ENCODE measurements around the gene ITSN1. TPM values are rescaled to one million over a fixed set of nuclear protein-coding genes. Genes with fewer than 3 reads are reported as not detected.
A peak's percentile ranks its signal among the peaks of the same experiment; 100 is the strongest.

The ITSN1 gene
- total RNA-seq, 1 experiment from 2014 or later, result 42.6 TPM

- ChIA-PET POLR2A (interaction anchor here (0.6 to 1.9 kb wide), 10 partner anchors 14 to 128 kb away, joined by 3 to 5 read pairs (median 3); partner anchors contain the start of genes MRPS6 and SLC5A3), CTCF (interaction anchor here (1.0 to 2.8 kb wide), 2 partner anchors 21 to 415 kb away, joined by 3 to 11 read pairs; no protein-coding TSS in a partner anchor)
- intact Hi-C loops (cut with micrococcal nuclease), result loop anchor here (2.0 kb wide), 1 partner anchor 31 kb away; no protein-coding TSS in a partner anchor
- H3K4me1 Mint-ChIP-seq (ENCODE audit: insufficient read depth, unreplicated experiment), result peaks cover 40% of the 10 kb centered on the region
- H3K9me3 Mint-ChIP-seq (ENCODE audit: unreplicated experiment), result peaks cover 7% of the 10 kb centered on the region
- H3K27me3 Mint-ChIP-seq (ENCODE audit: insufficient read depth, unreplicated experiment), result no peaks in the 10 kb centered on the region
- no peak for TF ChIP-seq CTCF (IDR thresholded peaks at IDR 0.05; ENCODE audit: unreplicated experiment)
- peak; percentile 43 for DNase-seq (ENCODE audit: unreplicated experiment)
- BruUV-seq (replicated peaks), result no TSS peak
- peak overlapping the region; percentile 55 for H3K27ac Mint-ChIP-seq (ENCODE audit: low read depth, unreplicated experiment)
- no peaks in the 10 kb centered on the region for H3K36me3 Mint-ChIP-seq (ENCODE audit: insufficient read depth, unreplicated experiment)
- H3K4me3 Mint-ChIP-seq (ENCODE audit: unreplicated experiment), result no peak overlapping the region
These were observed 303.5 kb downstream of the ITSN1 start for GRCh38 chr21:33945652-33946270.

GRCh38 chr21:33947451-33948095, 305.3 kb downstream of the ITSN1 start:
- H3K9me3 Mint-ChIP-seq (ENCODE audit: unreplicated experiment), result peaks cover 7% of the 10 kb centered on the region
- H3K4me3 Mint-ChIP-seq (ENCODE audit: unreplicated experiment), result peak overlapping the region; percentile 74
- H3K36me3 Mint-ChIP-seq (ENCODE audit: insufficient read depth, unreplicated experiment), result no peaks in the 10 kb centered on the region
- ChIA-PET CTCF (interaction anchor here (0.7 to 1.5 kb wide), 3 partner anchors 87 to 684 kb away, joined by 3 to 5 read pairs (median 4); no protein-coding TSS in a partner anchor), POLR2A (interaction anchor here (0.5 to 3.7 kb wide), 18 partner anchors 9 to 163 kb away, joined by 3 to 45 read pairs (median 6); partner anchors contain the start of genes MRPS6 and SLC5A3)
- H3K27ac Mint-ChIP-seq (ENCODE audit: low read depth, unreplicated experiment), result peak overlapping the region; percentile 96
- H3K27me3 Mint-ChIP-seq (ENCODE audit: insufficient read depth, unreplicated experiment), result no peaks in the 10 kb centered on the region
- no TSS peak for BruUV-seq (replicated peaks)
- peaks cover 36% of the 10 kb centered on the region for H3K4me1 Mint-ChIP-seq (ENCODE audit: insufficient read depth, unreplicated experiment)
- peak; percentile 98 for DNase-seq (ENCODE audit: unreplicated experiment)
- intact Hi-C loops (cut with micrococcal nuclease), result loop anchor here (1.0 to 2.0 kb wide), 2 partner anchors 29 to 127 kb away; no protein-coding TSS in a partner anchor
- no peak for TF ChIP-seq CTCF (IDR thresholded peaks at IDR 0.05; ENCODE audit: unreplicated experiment)

GRCh38 chr21:33948096-33948950, 306.0 kb downstream of the ITSN1 start:
- intact Hi-C loops (cut with micrococcal nuclease), result no loop called here
- Mint-ChIP-seq H3K9me3 (ENCODE audit: unreplicated experiment) (peaks cover 7% of the 10 kb centered on the region), H3K27ac (ENCODE audit: low read depth, unreplicated experiment) (peak overlapping the region; percentile 96), H3K36me3 (ENCODE audit: insufficient read depth, unreplicated experiment) (no peaks in the 10 kb centered on the region), H3K4me3 (ENCODE audit: unreplicated experiment) (peak overlapping the region; percentile 74), H3K27me3 (ENCODE audit: insufficient read depth, unreplicated experiment) (no peaks in the 10 kb centered on the region), H3K4me1 (ENCODE audit: insufficient read depth, unreplicated experiment) (peaks cover 36% of the 10 kb centered on the region)
- CTCF ChIA-PET, result interaction anchor here (0.6 to 1.5 kb wide), 5 partner anchors 22 to 683 kb away, joined by 3 to 5 read pairs (median 3); no protein-coding TSS in a partner anchor
- DNase-seq (ENCODE audit: unreplicated experiment), result no peak
- TF ChIP-seq CTCF (IDR thresholded peaks at IDR 0.05; ENCODE audit: unreplicated experiment), result no peak
- BruUV-seq (replicated peaks), result no TSS peak
- POLR2A ChIA-PET, result interaction anchor here (0.5 to 3.7 kb wide), 17 partner anchors 9 to 162 kb away, joined by 3 to 45 read pairs (median 6); partner anchors contain the start of genes MRPS6 and SLC5A3

Data from MCF 10A (cell line).